ENCODE data around the gene SEPTIN11.

Gene SEPTIN11

DNA sequence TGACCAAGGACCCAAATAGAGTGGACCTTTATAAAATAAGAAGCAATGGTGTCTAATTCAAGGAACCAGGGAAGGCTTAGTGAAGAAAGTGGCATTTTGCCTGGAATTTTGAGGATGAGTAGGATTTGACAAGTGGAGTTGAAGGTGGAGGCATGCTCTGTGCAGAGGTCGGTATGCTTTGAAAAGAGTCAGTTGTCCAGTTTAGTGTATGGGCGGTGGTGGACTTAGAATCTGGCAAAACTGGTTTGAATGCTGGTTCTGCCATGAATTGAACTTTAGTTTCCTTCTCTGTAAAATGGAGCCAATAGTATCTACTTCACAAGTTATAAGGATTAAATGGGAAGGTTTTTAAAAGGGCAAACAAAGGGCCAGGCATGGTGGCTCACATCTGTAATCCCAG, 29.7 kb downstream of the SEPTIN11 start:
- no peak for DNase-seq (ENCODE audit: low spot score)

DNA sequence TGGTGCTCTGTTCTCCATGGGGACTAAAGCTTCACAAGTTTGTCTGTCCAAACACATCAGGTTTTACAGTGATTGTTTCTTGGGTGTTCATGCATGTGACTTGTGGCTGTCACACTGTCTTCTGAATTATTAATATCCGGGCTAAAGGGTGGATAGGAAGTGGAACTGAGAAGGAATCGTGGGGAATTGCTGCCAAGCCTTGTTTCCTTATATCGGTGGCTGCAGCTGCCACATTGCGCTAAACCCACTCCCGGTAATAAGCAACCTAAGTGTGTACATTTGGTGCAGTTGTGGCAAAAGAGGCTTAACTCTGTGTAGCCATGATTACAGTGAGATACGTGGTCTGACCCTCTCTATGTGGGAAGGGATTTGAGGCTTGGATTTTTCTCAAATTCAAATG, 30.7 kb downstream of the SEPTIN11 start:
- no peak for DNase-seq (ENCODE audit: low spot score)

DNA sequence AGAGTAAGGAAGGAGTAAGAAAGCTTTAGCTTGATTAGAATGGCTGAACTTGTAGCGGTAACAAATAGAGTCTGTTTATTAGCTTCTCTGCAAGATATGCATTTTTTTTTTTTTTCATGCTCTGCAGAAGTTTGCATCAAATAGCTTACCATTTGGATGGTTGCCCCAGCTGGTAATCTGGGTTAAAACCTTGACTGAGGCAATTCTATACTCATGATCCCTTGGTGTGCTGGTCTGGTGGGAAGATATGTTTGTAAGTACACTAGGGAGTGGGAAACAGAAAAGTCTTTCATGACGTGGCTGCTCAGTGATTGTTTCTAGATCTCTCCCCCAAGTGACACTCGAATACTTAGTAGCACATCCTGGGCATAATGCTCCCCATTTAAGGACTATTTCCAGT, 32.1 kb downstream of the SEPTIN11 start:
- no peak for DNase-seq (ENCODE audit: low spot score)

DNA sequence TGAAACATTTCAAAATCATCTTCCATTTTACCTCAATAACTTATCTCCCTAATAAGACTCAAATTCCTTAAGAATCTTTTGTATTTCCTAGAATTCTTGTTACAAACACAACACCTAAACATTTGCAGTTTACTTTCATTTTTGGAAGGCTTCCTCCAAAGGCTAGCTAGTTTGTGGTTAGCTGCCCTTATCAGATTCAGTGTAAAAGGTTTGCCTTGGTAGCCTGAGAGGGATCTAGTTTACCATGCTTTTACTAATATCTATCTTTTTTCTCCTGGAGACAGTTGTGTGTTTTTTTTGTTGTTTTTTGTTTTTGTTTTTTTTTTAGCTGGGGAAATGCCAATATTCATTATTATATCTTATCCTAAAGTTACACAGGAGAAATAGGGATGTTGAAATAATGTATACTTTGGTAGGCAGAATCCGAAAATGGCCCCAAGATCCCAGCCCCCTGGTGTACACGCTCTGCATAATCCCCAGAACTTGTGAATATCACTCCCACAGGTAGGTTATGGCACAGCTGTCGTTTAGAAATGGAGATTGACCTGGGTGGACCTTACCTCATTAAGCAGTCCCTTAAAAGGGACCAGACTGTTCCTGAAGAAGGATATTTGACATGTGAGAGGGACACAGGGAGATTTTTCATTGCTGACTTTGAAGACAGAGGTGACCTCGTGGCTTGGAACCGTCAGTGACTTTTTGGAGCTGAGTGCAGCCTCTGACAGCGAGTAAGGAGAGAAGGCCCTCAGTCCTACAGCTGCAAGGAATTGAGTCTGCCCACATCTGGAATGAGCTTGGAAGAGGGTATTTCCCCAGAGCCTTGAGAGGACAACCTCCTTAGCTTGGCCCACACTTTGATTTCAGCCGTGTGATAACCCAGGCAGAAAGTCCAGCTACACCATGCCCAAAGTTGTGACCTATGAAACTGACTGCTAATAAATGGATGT, 33.4 kb downstream of the SEPTIN11 start:
- no peak for DNase-seq (ENCODE audit: low spot score)

DNA sequence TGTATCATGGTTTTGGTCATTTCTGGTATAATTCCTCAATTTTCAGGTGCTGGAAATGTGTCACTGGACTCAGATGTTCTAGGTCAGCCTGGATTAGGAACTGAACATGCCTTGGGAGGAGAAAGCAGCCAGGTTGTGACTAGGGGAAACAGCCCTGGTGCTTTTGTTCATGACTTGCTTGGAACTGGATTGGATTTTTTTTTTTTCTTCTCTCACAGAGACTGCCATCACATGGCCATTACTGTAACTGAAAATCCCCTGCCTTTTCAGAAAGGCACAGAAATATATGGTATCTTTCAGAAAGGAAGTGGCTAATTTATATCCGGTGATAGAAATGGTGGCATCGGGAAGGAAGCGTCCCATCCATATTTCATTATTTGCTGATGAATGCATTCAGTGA, 34.6 kb downstream of the SEPTIN11 start:
- DNase-seq (ENCODE audit: low spot score): peak; percentile 20

DNA sequence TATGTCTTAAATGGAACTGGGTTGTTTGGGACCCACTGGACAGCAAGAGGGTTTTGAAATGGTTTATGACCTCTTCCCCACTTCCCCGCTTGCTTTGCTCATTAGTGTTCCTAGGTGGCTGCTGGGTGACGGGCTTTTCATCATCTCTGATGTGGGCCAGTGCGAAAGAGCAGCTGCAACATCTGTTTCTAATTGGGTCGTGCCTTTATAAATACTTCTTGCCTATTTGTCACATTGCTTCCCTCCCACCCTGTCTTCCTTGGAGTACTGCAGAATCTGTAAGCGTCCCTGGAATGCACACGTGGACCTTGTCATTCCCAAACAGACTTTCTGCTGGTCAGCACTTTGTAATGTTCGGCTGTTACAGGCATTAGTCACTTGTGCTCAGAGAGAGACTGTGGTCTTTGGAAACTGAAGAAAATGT, 35.2 kb downstream of the SEPTIN11 start:
- DNase-seq (ENCODE audit: low spot score): no peak

DNA sequence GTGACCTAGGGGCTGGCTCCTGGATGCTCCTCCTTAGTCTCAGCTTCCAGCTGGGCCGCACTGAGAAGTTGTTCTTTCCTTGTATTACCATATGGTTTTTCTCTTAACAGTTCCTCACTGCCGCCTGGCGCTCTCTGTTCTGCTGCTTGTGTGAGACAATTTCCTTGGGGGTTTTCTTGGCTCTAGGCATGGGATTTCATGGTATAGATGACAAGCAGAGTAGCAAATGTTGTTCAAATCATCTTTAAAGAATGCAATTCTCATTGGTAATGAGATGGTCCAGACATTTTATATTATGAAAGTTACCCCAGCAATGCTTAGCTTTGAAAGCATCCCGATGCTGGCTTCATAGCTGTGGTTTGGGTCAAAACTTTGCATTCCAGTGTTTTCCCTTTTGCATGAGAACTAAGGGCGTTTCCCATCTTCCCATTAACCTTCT, 37.6 kb downstream of the SEPTIN11 start:
- DNase-seq (ENCODE audit: low spot score): no peak

DNA sequence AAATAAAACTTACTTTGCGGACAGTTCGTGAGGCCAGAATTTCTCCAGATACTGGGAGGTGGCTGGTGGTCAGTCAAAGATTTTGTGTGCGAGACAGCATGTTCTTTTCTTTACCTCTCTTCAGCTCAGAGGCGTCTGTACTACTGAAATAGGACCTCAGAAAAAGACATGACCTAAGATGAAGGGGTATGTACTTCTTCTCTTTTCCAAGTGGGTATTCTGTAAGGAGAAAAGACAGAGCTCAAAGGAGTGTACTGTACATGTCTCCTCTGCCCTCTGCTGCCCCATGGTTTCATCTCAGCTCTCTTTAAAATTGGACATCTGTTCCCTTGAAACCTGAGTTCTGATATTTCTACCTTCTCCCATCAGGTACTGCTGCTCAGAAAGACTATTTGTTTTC, 38.1 kb downstream of the SEPTIN11 start:
- DNase-seq (ENCODE audit: low spot score): no peak

DNA sequence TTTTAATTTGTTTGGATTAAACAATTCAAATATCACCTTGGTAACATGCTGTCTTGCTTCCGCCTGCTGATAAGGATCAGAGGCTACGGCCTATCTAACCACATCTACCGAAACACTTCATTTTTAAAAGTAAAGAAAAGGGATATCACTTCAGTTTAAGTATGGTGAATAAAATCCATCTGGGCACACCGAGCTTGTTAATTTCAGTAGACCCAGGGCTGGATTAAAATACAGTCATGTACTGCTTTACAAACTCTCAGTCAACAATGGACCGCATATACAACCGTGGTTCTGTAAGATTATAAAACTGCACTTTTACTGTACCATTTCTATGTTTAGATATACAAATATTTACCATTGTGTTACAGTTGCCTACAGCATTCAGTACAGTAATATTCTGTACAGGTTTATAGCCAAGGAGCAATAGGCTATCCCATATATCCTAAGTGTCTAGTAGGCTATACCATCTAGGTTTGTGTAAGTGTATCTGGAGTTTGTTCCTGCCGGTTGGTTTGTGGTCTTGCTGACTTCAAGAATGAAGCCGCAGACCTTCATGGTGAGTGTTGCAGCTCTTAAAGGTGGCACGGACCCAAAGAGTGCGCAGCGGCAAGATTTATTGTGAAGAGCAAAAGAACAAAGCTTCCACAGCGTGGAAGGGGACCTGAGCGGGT, 40.0 kb downstream of the SEPTIN11 start:
- DNase-seq (ENCODE audit: low spot score): no peak

DNA sequence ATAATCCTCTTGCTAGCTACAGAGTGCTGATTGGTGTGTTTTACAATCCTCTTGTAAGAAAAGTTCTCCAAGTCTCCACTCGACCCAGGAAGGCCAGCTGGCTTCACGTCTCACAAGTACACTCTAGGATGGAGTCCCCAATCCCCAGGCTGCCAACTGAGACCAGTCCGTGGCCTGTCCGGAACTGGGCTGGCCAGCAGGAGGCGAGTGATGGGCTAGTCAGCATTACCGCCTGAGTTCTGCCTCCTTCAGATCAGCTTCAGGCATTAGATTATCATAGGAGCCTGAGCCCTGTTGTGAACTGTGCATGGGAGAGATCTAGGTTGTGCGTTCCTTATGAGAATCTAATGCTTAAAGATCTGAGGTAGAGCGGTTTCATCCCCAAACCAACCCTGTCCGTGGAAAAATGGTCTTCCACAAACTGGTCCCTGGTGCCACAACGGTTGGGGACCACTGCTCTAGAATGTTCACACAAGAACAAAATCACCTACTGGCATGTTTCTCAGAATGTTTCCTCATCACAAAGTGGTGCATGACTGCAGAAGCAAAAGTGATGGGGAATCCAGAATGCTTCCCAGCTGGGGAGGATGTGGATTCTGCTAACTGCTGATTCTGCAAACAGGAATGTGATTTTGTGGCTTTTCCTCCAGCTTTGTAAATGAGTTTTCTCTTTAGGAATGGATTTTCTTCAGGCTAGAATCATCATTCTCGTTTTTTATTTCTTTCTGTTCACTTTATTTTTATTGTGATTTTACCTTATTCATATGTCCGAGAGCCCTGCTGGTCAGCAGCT, 40.9 kb downstream of the SEPTIN11 start:
- DNase-seq (ENCODE audit: low spot score): no peak

DNA sequence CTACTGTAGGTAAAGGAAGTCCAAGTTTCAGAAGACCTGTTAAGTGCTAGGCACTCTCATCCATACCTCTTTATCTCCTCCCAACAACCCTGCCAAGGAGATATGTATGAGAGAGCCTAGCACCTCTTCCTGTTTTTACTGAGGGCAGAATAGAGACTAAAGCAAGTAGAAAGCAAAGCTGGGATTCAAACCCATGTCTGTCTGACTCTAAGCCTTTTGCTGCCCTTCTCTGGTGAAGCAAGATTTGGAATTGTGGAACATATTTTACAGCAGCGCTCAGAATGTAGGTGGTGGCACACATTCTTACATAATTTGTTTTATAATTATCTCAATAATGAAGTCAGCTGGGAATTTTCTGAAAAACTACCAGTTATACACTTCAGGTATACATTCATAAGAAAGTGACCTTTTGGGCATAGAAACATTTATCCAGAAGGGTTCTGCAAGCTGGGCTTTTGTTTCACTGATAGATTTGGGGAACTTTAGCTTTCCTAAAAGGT, 41.7 kb downstream of the SEPTIN11 start:
- no peak for DNase-seq (ENCODE audit: low spot score)

DNA sequence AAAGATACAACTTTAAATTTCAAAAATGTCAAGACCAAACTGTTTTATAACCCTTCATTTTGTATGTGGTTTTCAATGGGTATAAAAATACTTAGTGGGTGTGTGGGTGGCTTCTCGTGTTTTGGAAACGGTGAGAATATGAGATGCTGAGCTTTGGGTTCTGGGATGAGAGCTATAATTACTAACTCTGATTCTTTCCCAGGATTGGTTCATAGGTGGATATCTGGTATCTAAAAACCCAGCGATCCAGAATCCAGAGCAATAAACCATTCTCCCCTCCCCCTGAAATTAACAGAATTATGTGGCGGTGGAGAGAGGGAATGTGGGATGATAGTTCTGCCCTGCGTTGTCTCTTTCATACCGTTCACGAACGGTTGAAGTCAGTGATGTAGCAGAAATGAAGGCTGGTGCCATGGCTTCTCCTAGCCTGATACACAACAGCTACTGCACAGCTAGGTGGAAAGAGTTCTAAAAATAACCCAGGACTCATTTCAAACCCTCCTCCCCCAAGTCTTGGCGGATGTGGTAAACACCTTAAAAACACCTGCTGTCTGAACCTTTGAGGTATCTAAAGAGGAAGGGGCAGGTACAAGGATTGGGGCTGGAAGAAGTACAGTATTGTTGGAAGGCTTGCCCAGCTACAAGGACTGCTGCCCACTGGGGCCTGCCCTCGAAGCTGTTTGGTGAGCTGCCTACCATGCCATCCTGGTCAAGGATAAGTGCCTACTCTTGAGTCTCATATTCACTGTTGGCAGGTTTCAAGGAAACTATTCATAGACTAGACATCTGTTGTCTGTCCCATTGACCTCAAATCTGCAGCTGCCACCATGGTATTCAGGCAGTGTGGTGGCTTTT, 44.5 kb downstream of the SEPTIN11 start:
- DNase-seq (ENCODE audit: low spot score): peak; percentile 81

DNA sequence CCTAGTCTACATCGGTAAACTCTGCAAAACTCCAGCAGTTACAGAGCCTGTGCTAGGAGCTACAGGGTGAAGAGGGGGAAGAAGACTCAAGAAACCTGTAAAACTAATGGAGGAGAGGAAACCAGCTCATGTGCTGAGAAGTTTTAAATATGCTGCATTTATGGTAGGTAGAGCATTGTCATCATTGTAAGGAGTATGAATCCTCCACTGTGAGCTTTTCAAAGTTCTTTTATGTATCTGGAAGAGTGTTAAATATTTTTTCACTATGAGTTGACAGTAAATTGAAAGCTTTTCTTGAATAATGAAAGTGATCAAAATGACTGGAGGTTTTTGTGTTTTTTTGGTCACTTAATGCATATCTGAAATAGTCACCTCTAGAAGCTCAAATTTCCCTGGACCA, 46.2 kb downstream of the SEPTIN11 start:
- no peak for DNase-seq (ENCODE audit: low spot score)

DNA sequence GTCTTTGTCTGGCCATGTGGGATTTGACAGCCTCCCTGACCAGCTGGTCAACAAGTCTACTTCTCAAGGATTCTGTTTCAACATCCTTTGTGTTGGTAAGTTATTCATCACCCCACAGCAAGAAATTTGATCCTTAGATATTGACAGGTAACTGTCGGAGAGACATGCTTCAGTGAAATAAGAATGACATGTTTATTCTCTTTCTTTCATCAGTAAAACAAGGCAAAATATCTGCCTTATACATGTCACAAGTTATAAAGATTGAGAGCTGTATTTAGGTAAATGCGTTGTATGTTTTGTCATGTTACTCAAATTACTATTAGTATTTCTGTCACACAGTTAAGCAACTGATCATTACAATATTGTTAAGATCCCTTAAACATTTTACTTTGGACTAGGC, 46.9 kb downstream of the SEPTIN11 start:
- DNase-seq (ENCODE audit: low spot score): no peak

DNA sequence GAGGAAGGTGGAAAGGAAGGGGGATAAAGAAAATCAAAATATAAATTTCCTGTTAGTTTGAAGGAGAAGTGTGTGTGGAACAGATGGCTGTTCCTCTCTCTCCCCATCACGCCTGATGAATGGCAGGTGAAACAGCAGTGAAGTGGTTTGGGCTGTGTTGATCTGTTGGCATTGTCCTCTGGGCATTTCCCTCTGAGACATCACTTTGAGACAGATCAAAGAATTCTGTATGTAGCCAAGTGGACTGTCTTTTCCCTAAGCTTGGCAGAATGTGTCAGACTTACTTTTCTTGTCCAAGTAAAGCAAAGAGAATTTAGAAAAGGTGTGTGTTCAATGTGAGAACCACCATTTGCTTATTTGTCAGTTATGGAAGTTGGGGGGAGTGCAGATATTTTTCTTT, 47.5 kb downstream of the SEPTIN11 start:
- DNase-seq (ENCODE audit: low spot score): no peak

DNA sequence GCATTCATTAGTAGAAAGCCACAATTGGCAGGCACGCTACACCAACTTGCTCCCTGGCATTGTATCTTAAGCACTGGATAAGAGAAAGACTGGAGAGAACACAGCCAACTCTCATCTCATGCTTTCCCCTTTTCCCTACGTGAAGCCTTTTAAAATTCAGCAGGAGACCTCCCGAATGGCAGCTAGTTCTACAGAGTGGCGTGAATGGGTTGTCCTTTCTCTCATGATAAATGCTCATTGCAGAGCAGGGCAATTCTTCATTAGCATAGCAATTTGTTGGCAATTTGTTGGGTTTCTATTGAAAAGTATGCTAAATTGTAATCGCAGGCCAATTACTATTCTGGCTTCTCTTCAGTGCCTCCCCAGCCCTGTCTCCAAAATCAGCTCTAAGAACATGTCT, 48.0 kb downstream of the SEPTIN11 start:
- DNase-seq (ENCODE audit: low spot score): peak; percentile 21

DNA sequence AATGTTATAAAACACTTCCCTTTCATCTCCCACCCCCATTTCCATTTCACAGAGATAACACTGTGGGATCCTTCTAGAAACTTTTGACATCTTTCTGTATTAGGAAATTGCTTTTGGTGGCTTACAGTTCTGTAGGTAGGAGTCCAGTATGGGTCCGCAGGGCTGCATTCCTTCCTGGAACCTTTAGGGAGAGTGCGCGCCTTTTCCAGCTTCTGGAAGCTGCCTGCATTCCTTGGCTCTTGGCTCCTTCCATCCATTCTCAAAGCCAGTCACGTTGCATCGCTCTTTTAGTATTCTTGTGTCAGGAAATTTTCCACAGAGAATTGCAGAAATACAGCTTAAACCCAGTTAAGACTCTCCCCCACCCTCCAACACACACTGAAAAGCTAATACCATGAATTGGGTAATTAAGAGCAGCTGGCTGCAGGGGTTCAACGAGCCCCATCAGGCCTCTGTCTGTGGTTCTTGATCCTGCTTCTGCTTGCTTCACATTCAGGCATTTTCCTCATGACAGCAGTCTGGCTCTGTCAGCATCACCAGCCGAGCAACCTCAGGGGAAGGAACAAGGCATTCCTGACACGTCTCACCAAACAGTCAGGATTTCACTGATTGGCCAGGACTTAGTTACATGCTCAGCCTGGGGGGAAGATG, 48.8 kb downstream of the SEPTIN11 start:
- DNase-seq (ENCODE audit: low spot score): no peak
